ENCODE data around the gene HAPLN3. TPM values are rescaled to one million over a fixed set of nuclear protein-coding genes. Genes with fewer than 3 reads are reported as not detected.
"Not testable (repeated sequence)": the region's sequence is repeated elsewhere in the genome, so short reads cannot be mapped to it uniquely, and the experiment has no call there.

HAPLN3 gene, protein sequence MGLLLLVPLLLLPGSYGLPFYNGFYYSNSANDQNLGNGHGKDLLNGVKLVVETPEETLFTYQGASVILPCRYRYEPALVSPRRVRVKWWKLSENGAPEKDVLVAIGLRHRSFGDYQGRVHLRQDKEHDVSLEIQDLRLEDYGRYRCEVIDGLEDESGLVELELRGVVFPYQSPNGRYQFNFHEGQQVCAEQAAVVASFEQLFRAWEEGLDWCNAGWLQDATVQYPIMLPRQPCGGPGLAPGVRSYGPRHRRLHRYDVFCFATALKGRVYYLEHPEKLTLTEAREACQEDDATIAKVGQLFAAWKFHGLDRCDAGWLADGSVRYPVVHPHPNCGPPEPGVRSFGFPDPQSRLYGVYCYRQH
- polyA plus RNA-seq (2013) = 3.2 TPM

DNA sequence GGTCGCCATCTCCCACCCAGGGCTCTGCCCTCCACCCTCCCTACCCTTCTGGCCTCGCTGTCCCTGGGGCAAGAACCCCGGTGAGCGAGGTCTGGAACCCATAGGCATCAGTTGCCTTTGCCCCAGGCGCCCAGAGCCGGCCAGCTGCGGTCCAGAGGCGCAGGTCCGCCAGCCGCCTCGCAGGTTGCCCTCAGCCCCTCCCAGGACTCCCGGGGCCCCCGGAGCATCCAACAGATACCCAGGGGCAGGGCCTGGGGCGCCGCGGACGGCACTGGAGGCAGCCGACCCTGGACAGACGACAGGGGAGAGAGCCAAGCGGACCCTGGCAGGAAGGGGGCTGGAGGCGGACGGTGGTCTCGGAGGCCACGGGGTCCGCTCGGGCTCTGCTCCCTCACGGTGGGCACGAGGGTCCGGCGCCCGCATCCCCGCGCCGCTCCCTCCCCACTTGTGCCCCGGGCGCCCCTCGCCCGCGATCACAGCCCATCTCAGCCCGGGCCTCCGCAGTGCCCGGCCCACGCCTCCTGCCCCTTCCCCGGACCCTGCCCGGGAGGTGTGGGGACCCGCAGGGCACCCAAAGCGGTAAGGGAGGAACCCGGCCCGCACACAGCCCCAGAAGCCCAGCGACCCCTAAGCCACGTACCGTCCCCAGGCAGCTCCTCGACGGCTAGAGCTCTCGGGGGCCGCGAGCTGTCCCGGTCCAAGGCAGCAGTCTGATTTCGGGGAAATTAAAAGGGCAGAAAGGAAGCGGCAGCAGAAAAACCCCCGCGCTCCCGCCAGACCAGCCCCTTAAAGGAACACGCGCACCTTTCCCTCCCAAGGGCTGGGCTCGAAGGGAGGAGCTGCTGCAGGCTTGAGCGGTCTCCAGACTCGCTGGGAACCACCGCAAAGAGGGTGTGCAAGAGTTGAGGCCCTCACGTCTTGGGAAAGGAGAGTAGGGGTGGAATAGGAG is at the start of gene HAPLN3:
TSS of gene HAPLN3 (minus strand) at position 726 of the 949 bp plus-strand sequence. CDS start 8,246 bp downstream, outside the sequence.
- H3K36me3 ChIP-seq (ENCODE audit: control insufficient read depth in 4 of 4, insufficient read depth in 4 of 4, low read length in 3 of 4) = peaks cover 0 to 2% (median 1%) of the 10 kb centered on the region in 4 experiments
- ChIA-PET CTCF (interaction anchor here (0.8 to 1.3 kb wide), 2 partner anchors 10 to 17 kb away, joined by 3 to 4 read pairs; no protein-coding TSS in a partner anchor), POLR2A (no interaction called here)
- H3K4me3 ChIP-seq (ENCODE audit: control insufficient read depth in 1 of 7, extremely low read depth in 1 of 7, insufficient read depth in 4 of 7, low read depth in 2 of 7, low read length in 6 of 7) = peak within 1 kb of the TSS; percentile 22 to 79 (median 62)
- H3K9me3 ChIP-seq (ENCODE audit: control extremely low read depth in 1 of 5, control insufficient read depth in 4 of 5, insufficient read depth in 2 of 5, low read depth in 1 of 5, low read length in 4 of 5) = no peaks in the 10 kb centered on the region
- WGBS (ENCODE audit: insufficient coverage) = 2% methylated on average over 67 of the region's 70 CpGs
- no peak within 1 kb of the TSS for H3K27ac ChIP-seq (ENCODE audit: insufficient read depth in 1 of 2, low read depth in 1 of 2, low read length in 2 of 2, poor library complexity in 1 of 2, severe bottlenecking in 2 of 2)
- peak in 2 of 3 donors; percentile 50 for DNase-seq
- peaks cover 2 to 19% (median 8%) of the 10 kb centered on the region in 5 experiments for H3K27me3 ChIP-seq (replicated peaks in 2 of 5; ENCODE audit: control insufficient read depth in 4 of 5, insufficient read depth in 5 of 5, low read length in 4 of 5)
- peaks cover 0 to 35% (median 28%) of the 10 kb centered on the region in 4 experiments for H3K4me1 ChIP-seq (ENCODE audit: control extremely low read depth in 1 of 4, control insufficient read depth in 4 of 4, insufficient read depth in 4 of 4, low read length in 3 of 4)

DNA sequence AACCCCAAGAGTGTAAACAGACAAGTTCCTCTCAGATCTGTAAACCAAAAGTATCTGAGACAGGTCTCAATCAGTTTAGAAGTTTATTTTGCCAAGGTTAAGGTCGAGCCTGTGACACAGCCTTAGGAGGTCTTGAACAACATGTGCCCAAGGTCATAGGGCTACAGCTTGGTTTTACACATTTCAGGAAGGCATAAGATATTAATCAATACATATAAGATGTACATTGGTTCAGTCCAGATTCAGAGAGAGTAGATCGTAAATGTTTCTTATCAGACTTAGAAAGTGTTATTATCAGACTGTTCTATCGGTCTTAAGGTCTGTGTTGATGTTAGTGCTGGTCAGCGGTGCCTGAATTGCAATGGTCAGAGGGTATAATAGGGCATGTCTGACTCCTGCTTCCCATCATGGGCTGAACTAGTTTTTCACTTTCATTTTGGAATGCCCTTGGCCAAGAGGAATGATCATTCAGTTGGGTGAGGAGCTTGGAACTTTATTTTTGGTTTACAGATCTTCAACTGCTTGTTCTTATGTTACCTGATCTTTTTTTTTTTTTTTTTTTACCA is 44.8 kb upstream of the HAPLN3 start:
- peaks cover 0 to 3% (median 0%) of the 10 kb centered on the region in 5 experiments for H3K9me3 ChIP-seq (ENCODE audit: control extremely low read depth in 1 of 5, control insufficient read depth in 4 of 5, insufficient read depth in 2 of 5, low read depth in 1 of 5, low read length in 4 of 5)
- 96% methylated on average over 3 of the region's 4 CpGs for WGBS (ENCODE audit: insufficient coverage)
- no peaks in the 10 kb centered on the region for H3K36me3 ChIP-seq (ENCODE audit: control insufficient read depth in 4 of 4, insufficient read depth in 4 of 4, low read length in 3 of 4)
- ChIA-PET CTCF (no interaction called here), POLR2A (no interaction called here)
- H3K4me3 ChIP-seq (ENCODE audit: control insufficient read depth in 1 of 7, extremely low read depth in 1 of 7, insufficient read depth in 4 of 7, low read depth in 2 of 7, low read length in 6 of 7) = no peak overlapping the region
- H3K27ac ChIP-seq (ENCODE audit: insufficient read depth in 1 of 2, low read depth in 1 of 2, low read length in 2 of 2, poor library complexity in 1 of 2, severe bottlenecking in 2 of 2) = no peak overlapping the region
- DNase-seq = no peak
- H3K4me1 ChIP-seq (ENCODE audit: control extremely low read depth in 1 of 4, control insufficient read depth in 4 of 4, insufficient read depth in 4 of 4, low read length in 3 of 4) = no peaks in the 10 kb centered on the region
- H3K27me3 ChIP-seq (replicated peaks in 2 of 5; ENCODE audit: control insufficient read depth in 4 of 5, insufficient read depth in 5 of 5, low read length in 4 of 5) = no peaks in the 10 kb centered on the region

DNA sequence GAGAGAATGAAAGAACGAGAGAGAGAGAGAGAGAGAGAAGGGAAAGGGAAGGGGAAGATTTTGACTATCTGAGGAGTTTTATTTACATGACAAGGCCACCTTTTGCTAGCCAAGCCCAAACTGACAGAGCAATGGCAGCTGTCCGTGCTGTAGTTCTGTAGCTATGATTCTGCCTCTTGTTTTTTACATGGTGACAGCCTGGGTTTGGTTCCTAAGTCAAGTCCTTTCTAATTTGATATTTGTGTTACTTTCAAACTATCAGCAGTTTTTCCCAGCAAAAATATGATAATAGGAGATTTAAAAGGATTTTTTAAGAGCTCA is 44.1 kb upstream of the HAPLN3 start:
- POLR2A ChIA-PET = no interaction called here
- H3K27ac ChIP-seq (ENCODE audit: insufficient read depth in 1 of 2, low read depth in 1 of 2, low read length in 2 of 2, poor library complexity in 1 of 2, severe bottlenecking in 2 of 2) = no peak overlapping the region
- 100% methylated on average over 1 of the region's 2 CpGs for WGBS (ENCODE audit: insufficient coverage)
- H3K36me3 ChIP-seq (ENCODE audit: control insufficient read depth in 4 of 4, insufficient read depth in 4 of 4, low read length in 3 of 4) = no peaks in the 10 kb centered on the region
- H3K4me1 ChIP-seq (ENCODE audit: control extremely low read depth in 1 of 4, control insufficient read depth in 4 of 4, insufficient read depth in 4 of 4, low read length in 3 of 4) = no peaks in the 10 kb centered on the region
- CTCF ChIA-PET = no interaction called here
- no peaks in the 10 kb centered on the region for H3K27me3 ChIP-seq (replicated peaks in 2 of 5; ENCODE audit: control insufficient read depth in 4 of 5, insufficient read depth in 5 of 5, low read length in 4 of 5)
- no peak for DNase-seq
- H3K4me3 ChIP-seq (ENCODE audit: control insufficient read depth in 1 of 7, extremely low read depth in 1 of 7, insufficient read depth in 4 of 7, low read depth in 2 of 7, low read length in 6 of 7) = no peak overlapping the region
- H3K9me3 ChIP-seq (ENCODE audit: control extremely low read depth in 1 of 5, control insufficient read depth in 4 of 5, insufficient read depth in 2 of 5, low read depth in 1 of 5, low read length in 4 of 5) = peaks cover 0 to 3% (median 0%) of the 10 kb centered on the region in 5 experiments

DNA sequence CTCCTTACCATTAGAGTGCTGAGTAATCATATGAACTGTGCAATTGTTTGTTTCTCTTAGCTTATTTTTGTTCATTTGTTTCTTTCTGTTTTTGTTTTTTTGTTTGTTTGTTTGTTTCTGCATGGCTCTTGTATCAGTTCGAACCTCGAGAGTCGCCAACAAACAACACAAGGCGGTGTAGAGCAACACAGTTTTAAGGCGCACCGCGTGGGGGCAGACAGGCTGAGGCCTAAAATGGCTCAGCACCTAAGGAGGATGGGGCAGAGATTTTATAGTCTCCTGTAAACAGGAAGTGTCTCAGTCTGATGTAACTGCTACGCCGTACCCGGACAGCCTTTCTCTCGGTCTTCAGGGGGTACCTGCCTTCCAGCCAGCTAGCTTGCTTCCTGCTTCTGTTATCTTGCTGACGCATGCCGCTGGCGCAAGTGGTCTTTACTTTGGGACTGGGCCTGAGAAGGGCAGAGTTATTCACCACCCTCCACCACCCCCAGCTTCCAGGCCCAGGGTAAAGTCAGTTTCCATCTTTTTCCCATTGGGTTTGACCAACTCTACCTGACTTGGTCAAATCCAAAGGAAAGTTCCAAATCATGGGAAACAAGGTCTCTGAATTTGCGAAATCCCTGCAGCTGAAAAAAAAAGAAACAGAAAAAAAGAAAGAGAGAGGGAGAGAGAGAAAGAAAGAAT is 43.6 kb upstream of the HAPLN3 start:
- WGBS (ENCODE audit: insufficient coverage) = 79% methylated on average over 14 of the region's 15 CpGs
- no peak overlapping the region for H3K4me3 ChIP-seq (ENCODE audit: control insufficient read depth in 1 of 7, extremely low read depth in 1 of 7, insufficient read depth in 4 of 7, low read depth in 2 of 7, low read length in 6 of 7)
- no peaks in the 10 kb centered on the region for H3K36me3 ChIP-seq (ENCODE audit: control insufficient read depth in 4 of 4, insufficient read depth in 4 of 4, low read length in 3 of 4)
- no peaks in the 10 kb centered on the region for H3K4me1 ChIP-seq (ENCODE audit: control extremely low read depth in 1 of 4, control insufficient read depth in 4 of 4, insufficient read depth in 4 of 4, low read length in 3 of 4)
- ChIA-PET CTCF (no interaction called here), POLR2A (no interaction called here)
- DNase-seq = peak in 1 of 3 donors; percentile 16
- no peak overlapping the region for H3K27ac ChIP-seq (ENCODE audit: insufficient read depth in 1 of 2, low read depth in 1 of 2, low read length in 2 of 2, poor library complexity in 1 of 2, severe bottlenecking in 2 of 2)
- H3K27me3 ChIP-seq (replicated peaks in 2 of 5; ENCODE audit: control insufficient read depth in 4 of 5, insufficient read depth in 5 of 5, low read length in 4 of 5) = no peaks in the 10 kb centered on the region
- peaks cover 0 to 3% (median 0%) of the 10 kb centered on the region in 5 experiments for H3K9me3 ChIP-seq (ENCODE audit: control extremely low read depth in 1 of 5, control insufficient read depth in 4 of 5, insufficient read depth in 2 of 5, low read depth in 1 of 5, low read length in 4 of 5)

DNA sequence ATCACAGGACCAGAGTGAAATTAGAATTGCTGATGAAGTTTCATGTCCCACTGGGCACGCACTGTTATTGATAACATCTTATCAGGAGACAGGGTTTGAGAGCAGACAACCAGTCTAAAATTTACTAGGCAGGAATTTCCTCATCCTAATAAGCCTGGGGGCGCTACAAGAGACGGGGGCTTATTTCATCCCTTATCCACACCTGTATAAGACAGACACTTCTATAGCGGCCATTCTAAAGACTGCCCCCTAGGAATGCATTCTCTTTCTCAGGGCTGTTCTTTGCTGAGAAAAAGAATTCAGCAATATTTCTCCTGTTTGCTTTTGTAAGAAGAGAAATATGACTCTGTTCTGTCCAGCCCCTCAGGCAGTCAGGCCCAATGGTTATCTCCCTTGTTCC is 39.1 kb upstream of the HAPLN3 start:
- H3K27ac ChIP-seq (ENCODE audit: insufficient read depth in 1 of 2, low read depth in 1 of 2, low read length in 2 of 2, poor library complexity in 1 of 2, severe bottlenecking in 2 of 2); CTCF ChIA-PET; POLR2A ChIA-PET; DNase-seq; H3K27me3 ChIP-seq (replicated peaks in 2 of 5; ENCODE audit: control insufficient read depth in 4 of 5, insufficient read depth in 5 of 5, low read length in 4 of 5); H3K36me3 ChIP-seq (ENCODE audit: control insufficient read depth in 4 of 4, insufficient read depth in 4 of 4, low read length in 3 of 4); H3K9me3 ChIP-seq (ENCODE audit: control extremely low read depth in 1 of 5, control insufficient read depth in 4 of 5, insufficient read depth in 2 of 5, low read depth in 1 of 5, low read length in 4 of 5); H3K4me3 ChIP-seq (ENCODE audit: control insufficient read depth in 1 of 7, extremely low read depth in 1 of 7, insufficient read depth in 4 of 7, low read depth in 2 of 7, low read length in 6 of 7); H3K4me1 ChIP-seq (ENCODE audit: control extremely low read depth in 1 of 4, control insufficient read depth in 4 of 4, insufficient read depth in 4 of 4, low read length in 3 of 4): not testable (repeated sequence)
- WGBS (ENCODE audit: insufficient coverage) = 94% methylated on average over 3 of the region's 4 CpGs

DNA sequence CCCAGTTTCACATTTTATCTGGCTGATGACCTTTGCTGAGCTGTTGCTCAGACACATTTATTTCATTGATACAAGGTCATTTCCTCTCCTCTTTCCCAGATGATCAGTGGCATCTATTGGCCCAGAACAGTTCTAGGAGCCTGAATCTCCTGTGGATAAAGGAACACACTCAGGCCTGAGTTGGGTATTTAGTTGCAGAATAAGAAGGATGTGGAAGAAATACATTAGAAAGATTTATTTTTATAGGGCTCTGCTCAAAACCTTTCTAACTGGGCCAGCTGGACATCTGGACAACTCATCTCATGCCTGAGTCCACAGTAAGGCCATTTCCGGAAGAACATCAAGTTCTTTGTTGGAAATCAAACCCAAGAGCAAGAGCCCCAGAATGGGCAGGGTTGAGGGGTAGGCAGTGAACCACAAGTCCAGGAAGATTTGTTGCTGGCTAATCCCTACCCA is 37.6 kb upstream of the HAPLN3 start:
- Histone ChIP-seq H3K4me1 (ENCODE audit: control extremely low read depth in 1 of 4, control insufficient read depth in 4 of 4, insufficient read depth in 4 of 4, low read length in 3 of 4) (no peaks in the 10 kb centered on the region), H3K4me3 (ENCODE audit: control insufficient read depth in 1 of 7, extremely low read depth in 1 of 7, insufficient read depth in 4 of 7, low read depth in 2 of 7, low read length in 6 of 7) (no peak overlapping the region), H3K36me3 (ENCODE audit: control insufficient read depth in 4 of 4, insufficient read depth in 4 of 4, low read length in 3 of 4) (no peaks in the 10 kb centered on the region), H3K9me3 (ENCODE audit: control extremely low read depth in 1 of 5, control insufficient read depth in 4 of 5, insufficient read depth in 2 of 5, low read depth in 1 of 5, low read length in 4 of 5) (peaks cover 0 to 9% (median 3%) of the 10 kb centered on the region in 5 experiments), H3K27me3 (replicated peaks in 2 of 5; ENCODE audit: control insufficient read depth in 4 of 5, insufficient read depth in 5 of 5, low read length in 4 of 5) (peaks cover 0 to 2% (median 0%) of the 10 kb centered on the region in 5 experiments), H3K27ac (ENCODE audit: insufficient read depth in 1 of 2, low read depth in 1 of 2, low read length in 2 of 2, poor library complexity in 1 of 2, severe bottlenecking in 2 of 2) (no peak overlapping the region)
- ChIA-PET CTCF (no interaction called here), POLR2A (no interaction called here)
- WGBS (ENCODE audit: insufficient coverage) = 100% methylated on average over 1 of the region's 1 CpG
- no peak for DNase-seq

Data from common myeloid progenitor, CD34-positive (primary cell).